Bronchial epithelial cell (primary cell): Measurements from ENCODE around the gene UBE2E3. TPM values are rescaled to one million over a fixed set of nuclear protein-coding genes. Genes with fewer than 3 reads are reported as not detected.

Source experiments
- DNase-seq: peaks from one replicate; pipeline ENCODE4 v3.0.0-alpha.2; 2010; ENCODE audit warnings: low read depth
- FAIRE-seq: peaks from 2 replicates; lab custom pipeline; 2011; peaks lifted over from hg19 to GRCh38; lab: Jason Lieb, UNC
- H3K27me3 ChIP-seq: 2 replicates; pipeline ENCODE4 v1.5.1; 2011; ENCODE audit warnings: low read length; ENCODE audit not compliant: control insufficient read depth, insufficient read depth
- H3K36me3 ChIP-seq: 2 replicates; pipeline ENCODE4 v1.5.1; 2011; ENCODE audit warnings: low read length; ENCODE audit not compliant: control insufficient read depth, insufficient read depth
- H3K4me3 ChIP-seq: 2 replicates; pipeline ENCODE4 v1.5.1; 2011; ENCODE audit warnings: mild to moderate bottlenecking, low read depth, low read length, control low read depth
- total RNA-seq: library from RNA; depleted of rRNA; stranded (reverse); fragments of >200 nt; gene quantifications from 2 replicates; pipeline ENCODE4 v1.2.1, GENCODE V29; 2014
- TF ChIP-seq, protein P1 (sequence below): IDR thresholded peaks from 2 replicates; pipeline ENCODE4 v1.5.1; 2011; ENCODE audit warnings: mild to moderate bottlenecking, moderate library complexity, low read length, control low read depth, inconsistent platforms; ENCODE audit not compliant: insufficient read depth, severe bottlenecking

UBE2E3 gene
- total RNA-seq, 1 donor from 2014 or later: 27.4 TPM

- Histone ChIP-seq H3K27me3 (no peaks in the 10 kb centered on the region), H3K36me3 (no peaks in the 10 kb centered on the region), H3K4me3 (no peak overlapping the region)
- DNase-seq: no peak
- TF ChIP-seq, protein P1, sequence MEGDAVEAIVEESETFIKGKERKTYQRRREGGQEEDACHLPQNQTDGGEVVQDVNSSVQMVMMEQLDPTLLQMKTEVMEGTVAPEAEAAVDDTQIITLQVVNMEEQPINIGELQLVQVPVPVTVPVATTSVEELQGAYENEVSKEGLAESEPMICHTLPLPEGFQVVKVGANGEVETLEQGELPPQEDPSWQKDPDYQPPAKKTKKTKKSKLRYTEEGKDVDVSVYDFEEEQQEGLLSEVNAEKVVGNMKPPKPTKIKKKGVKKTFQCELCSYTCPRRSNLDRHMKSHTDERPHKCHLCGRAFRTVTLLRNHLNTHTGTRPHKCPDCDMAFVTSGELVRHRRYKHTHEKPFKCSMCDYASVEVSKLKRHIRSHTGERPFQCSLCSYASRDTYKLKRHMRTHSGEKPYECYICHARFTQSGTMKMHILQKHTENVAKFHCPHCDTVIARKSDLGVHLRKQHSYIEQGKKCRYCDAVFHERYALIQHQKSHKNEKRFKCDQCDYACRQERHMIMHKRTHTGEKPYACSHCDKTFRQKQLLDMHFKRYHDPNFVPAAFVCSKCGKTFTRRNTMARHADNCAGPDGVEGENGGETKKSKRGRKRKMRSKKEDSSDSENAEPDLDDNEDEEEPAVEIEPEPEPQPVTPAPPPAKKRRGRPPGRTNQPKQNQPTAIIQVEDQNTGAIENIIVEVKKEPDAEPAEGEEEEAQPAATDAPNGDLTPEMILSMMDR: no peak
- no peak for FAIRE-seq
Observed at GRCh38 chr2:181047829-181048228, 67.4 kb downstream of the UBE2E3 start.

DNA sequence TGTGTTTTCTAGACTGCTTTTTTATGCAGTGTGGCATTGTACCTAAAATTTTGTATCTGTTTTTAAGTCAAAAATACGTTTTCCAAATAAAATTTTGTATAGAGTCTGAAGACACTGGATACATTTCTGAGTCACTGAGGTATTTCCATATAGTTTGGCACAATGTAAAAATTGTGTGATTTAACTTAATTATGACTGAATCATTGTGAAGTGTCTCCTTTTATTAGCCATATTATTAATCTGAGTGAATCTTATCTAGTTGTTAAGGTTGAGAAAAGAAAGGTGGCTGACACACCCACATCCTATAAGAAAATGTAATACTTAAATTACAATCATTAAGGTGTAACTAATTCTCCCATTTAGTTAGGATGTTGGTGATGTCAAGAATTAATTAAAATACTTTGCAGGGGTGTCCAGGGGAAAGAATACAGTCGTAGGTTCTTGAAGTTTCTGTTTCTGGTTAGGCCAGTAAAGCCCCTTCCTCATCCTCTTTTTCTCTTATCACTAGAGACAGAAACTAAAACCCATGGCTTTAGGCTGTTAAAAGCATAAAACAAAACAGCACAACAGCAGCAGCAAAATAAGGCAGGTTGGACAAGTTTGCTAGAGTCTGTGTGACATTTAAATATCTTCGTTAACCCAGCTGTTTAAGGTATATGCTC, 71.6 kb downstream of the UBE2E3 start:
- Histone ChIP-seq H3K27me3 (no peaks in the 10 kb centered on the region), H3K36me3 (no peaks in the 10 kb centered on the region), H3K4me3 (no peak overlapping the region)
- FAIRE-seq (no peak), DNase-seq (no peak)
- TF ChIP-seq, protein P1: no peak

GRCh38 chr2:181052523-181052891, 72.1 kb downstream of the UBE2E3 start:
- Histone ChIP-seq H3K4me3 (no peak overlapping the region), H3K36me3 (no peaks in the 10 kb centered on the region), H3K27me3 (no peaks in the 10 kb centered on the region)
- DNase-seq (no peak), FAIRE-seq (no peak)
- TF ChIP-seq, protein P1: no peak

DNA sequence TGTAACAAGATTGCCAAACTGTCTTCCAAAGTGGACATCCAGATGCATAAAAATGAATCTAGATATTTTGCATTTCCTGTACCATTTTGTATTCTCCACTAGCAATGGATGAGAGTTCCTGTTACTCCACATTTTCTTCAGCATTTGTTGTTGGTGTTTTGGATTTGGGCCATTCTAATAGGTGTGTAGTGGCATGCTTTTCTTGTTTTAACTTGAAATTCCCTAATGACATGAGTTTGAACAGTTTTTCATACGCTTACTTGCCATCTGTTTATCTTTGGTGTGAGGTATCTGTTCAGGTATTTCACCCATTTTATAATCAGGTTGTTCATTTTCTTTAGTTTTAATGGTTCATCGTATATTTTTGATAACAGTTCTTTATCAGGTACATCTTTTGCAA, 73.9 kb downstream of the UBE2E3 start:
- FAIRE-seq (no peak), DNase-seq (peak; percentile 87)
- TF ChIP-seq, protein P1: no peak

GRCh38 chr2:181054843-181055242, 74.4 kb downstream of the UBE2E3 start:
- peak; percentile 63 for DNase-seq
- FAIRE-seq: no peak
- TF ChIP-seq, protein P1: no peak

More for the DNA sequence above, 73.9 kb downstream of the UBE2E3 start:
- H3K27me3 ChIP-seq: no peaks in the 10 kb centered on the region
- no peak overlapping the region for H3K4me3 ChIP-seq
- no peaks in the 10 kb centered on the region for H3K36me3 ChIP-seq

More at GRCh38 chr2:181054843-181055242, 74.4 kb downstream of the UBE2E3 start:
- Histone ChIP-seq H3K27me3 (no peaks in the 10 kb centered on the region), H3K4me3 (no peak overlapping the region), H3K36me3 (no peaks in the 10 kb centered on the region)
